PC-3 (cell line): ENCODE measurements around the gene PPFIBP1.

ENCODE experiments used
- EZH2 ChIP-seq: fragments of 300-600 bp; sonication (generic); IDR thresholded peaks from one replicate; pipeline ENCODE4 v1.6.1; 2017; ENCODE audit warnings: antibody characterized with exemption, mild to moderate bottlenecking, low read length; ENCODE audit not compliant: unreplicated experiment
- TF ChIP-seq, protein P1 (sequence below): fragments of 300-600 bp; sonication (generic); conservative IDR thresholded peaks from 2 replicates; pipeline ENCODE4 v1.5.1; 2017; ENCODE audit warnings: antibody characterized with exemption, low read depth, mild to moderate bottlenecking, low read length

DNA sequence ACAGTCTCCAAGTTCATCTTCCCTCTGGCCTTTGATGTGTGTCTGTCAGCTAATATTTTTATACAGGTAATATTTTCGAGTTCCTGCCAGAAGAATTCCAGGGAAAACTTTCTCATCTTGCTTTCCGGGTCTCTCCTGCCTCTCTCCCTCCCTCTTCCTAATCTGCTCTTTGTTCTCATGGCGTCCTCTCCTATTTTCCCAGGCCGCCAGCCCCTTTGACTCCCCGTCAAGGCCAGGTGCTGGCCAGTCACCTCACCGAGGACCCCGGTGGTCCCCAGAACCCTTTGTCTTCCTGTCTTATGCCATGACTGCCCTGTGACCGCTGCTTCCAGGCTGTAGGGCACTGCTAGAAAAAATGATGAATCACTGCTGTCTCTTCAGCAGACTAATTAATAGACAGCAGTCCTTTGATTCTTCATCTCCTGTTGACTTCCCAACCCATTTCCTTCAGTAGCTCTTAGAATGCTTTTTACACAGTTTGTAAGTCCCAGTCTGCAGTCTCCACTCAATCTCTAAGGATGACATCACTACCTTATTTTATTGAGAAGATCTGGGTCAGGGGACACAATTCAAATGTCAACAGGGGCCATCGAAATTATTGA is 40.7 kb downstream of the PPFIBP1 start:
- TF ChIP-seq EZH2 = no peak
- TF ChIP-seq, protein P1, sequence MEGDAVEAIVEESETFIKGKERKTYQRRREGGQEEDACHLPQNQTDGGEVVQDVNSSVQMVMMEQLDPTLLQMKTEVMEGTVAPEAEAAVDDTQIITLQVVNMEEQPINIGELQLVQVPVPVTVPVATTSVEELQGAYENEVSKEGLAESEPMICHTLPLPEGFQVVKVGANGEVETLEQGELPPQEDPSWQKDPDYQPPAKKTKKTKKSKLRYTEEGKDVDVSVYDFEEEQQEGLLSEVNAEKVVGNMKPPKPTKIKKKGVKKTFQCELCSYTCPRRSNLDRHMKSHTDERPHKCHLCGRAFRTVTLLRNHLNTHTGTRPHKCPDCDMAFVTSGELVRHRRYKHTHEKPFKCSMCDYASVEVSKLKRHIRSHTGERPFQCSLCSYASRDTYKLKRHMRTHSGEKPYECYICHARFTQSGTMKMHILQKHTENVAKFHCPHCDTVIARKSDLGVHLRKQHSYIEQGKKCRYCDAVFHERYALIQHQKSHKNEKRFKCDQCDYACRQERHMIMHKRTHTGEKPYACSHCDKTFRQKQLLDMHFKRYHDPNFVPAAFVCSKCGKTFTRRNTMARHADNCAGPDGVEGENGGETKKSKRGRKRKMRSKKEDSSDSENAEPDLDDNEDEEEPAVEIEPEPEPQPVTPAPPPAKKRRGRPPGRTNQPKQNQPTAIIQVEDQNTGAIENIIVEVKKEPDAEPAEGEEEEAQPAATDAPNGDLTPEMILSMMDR = no peak
